Neuronal stem cell (in vitro differentiated cells): ENCODE results near the gene FHIT.
A peak's percentile ranks its signal among the peaks of the same experiment; 100 is the strongest.
"Not testable (repeated sequence)": the region's sequence is repeated elsewhere in the genome, so short reads cannot be mapped to it uniquely, and the experiment has no call there.

ENCODE experiments used
- DNase-seq: peaks from one replicate; pipeline ENCODE4 v3.0.0-alpha.2; 2013; ENCODE audit warnings: low spot score
- H2AFZ ChIP-seq: one replicate; pipeline ENCODE4 v1.6.1; 2013; ENCODE audit warnings: mild to moderate bottlenecking, low read length, inconsistent platforms
- H2AK5ac ChIP-seq: 2 replicates; pipeline ENCODE4 v1.6.1; 2013; ENCODE audit warnings: low read depth, mild to moderate bottlenecking, inconsistent platforms, low read length, moderate library complexity, mixed read lengths
- H2BK120ac ChIP-seq: 2 replicates; pipeline ENCODE4 v1.6.1; 2013; ENCODE audit warnings: low read depth, mild to moderate bottlenecking, inconsistent platforms, low read length, moderate library complexity, mixed read lengths
- H2BK12ac ChIP-seq: one replicate; pipeline ENCODE4 v1.6.1; 2013; ENCODE audit warnings: low read length, inconsistent platforms
- H2BK15ac ChIP-seq: 2 replicates; pipeline ENCODE4 v1.6.1; 2013; ENCODE audit warnings: mild to moderate bottlenecking, low read length, inconsistent platforms, mixed read lengths
- H2BK5ac ChIP-seq: one replicate; pipeline ENCODE4 v1.6.1; 2013; ENCODE audit warnings: inconsistent platforms, mild to moderate bottlenecking, low read length, moderate library complexity
- H3K14ac ChIP-seq: one replicate; pipeline ENCODE4 v1.6.1; 2013; ENCODE audit warnings: low read length, inconsistent platforms
- H3K18ac ChIP-seq: 2 replicates; pipeline ENCODE4 v1.6.1; 2013; ENCODE audit warnings: low read length, inconsistent platforms
- H3K23ac ChIP-seq: 2 replicates; pipeline ENCODE4 v1.6.1; 2013; ENCODE audit warnings: low read depth, mild to moderate bottlenecking, mixed read lengths, low read length, inconsistent platforms; ENCODE audit not compliant: poor library complexity
- H3K27ac ChIP-seq: replicated peaks from 3 replicates; pipeline ENCODE4 v1.5.1; 2013; ENCODE audit warnings: low read length, inconsistent platforms
- H3K27me3 ChIP-seq, 3 experiments: 2 replicates each; pipeline ENCODE4 v1.6.1; 2013; ENCODE audit warnings: low read length in 3 of 3, mild to moderate bottlenecking in 2 of 3, inconsistent platforms in 1 of 3, low read depth in 1 of 3, mixed read lengths in 1 of 3, moderate library complexity in 1 of 3; ENCODE audit not compliant: control insufficient read depth in 3 of 3, insufficient read depth in 3 of 3
- H3K36me3 ChIP-seq, 2 donors: replicated peaks in 1 of 2; 2 replicates each; pipeline ENCODE4 v1.6.1; 2013; ENCODE audit warnings: low read length in 2 of 2; ENCODE audit not compliant: control insufficient read depth in 2 of 2, insufficient read depth in 2 of 2
- H3K4ac ChIP-seq: 2 replicates; pipeline ENCODE4 v1.6.1; 2013; ENCODE audit warnings: inconsistent platforms, mild to moderate bottlenecking, low read length, moderate library complexity
- H3K4me1 ChIP-seq, 2 donors: 1 replicate in 1 of 2; 2 replicates in 1 of 2; pipeline ENCODE4 v1.6.1; 2013; ENCODE audit warnings: low read length in 2 of 2, low read depth in 1 of 2; ENCODE audit not compliant: control insufficient read depth in 2 of 2, insufficient read depth in 1 of 2
- H3K4me2 ChIP-seq: one replicate; pipeline ENCODE4 v1.6.1; 2013; ENCODE audit warnings: mild to moderate bottlenecking, low read length, inconsistent platforms; ENCODE audit not compliant: insufficient read depth, poor library complexity, severe bottlenecking
- H3K4me3 ChIP-seq, 2 donors: 2 replicates each; pipeline ENCODE4 v1.5.1; 2013; ENCODE audit warnings: low read length in 2 of 2, mild to moderate bottlenecking in 2 of 2, inconsistent platforms in 1 of 2, moderate library complexity in 1 of 2
- H3K79me1 ChIP-seq: one replicate; pipeline ENCODE4 v1.6.1; 2013; ENCODE audit warnings: low read depth, mild to moderate bottlenecking, inconsistent platforms, low read length, moderate library complexity
- H3K9ac ChIP-seq: one replicate; pipeline ENCODE4 v1.6.1; 2013; ENCODE audit warnings: mild to moderate bottlenecking, low read depth, low read length, inconsistent platforms; ENCODE audit not compliant: poor library complexity
- H3K9me3 ChIP-seq, 2 donors: replicated peaks in 1 of 2; 2 replicates each; pipeline versions ENCODE3 to v1.6.1; 2013; ENCODE audit warnings: low read length in 2 of 2, mild to moderate bottlenecking in 2 of 2, inconsistent platforms in 1 of 2, low read depth in 1 of 2, mixed read lengths in 1 of 2, moderate library complexity in 1 of 2; ENCODE audit not compliant: control insufficient read depth in 2 of 2, insufficient read depth in 1 of 2
- H4K8ac ChIP-seq: one replicate; pipeline ENCODE4 v1.6.1; 2013; ENCODE audit warnings: low read depth, mild to moderate bottlenecking, inconsistent platforms, low read length, moderate library complexity
- H4K91ac ChIP-seq: one replicate; pipeline ENCODE4 v1.6.1; 2013; ENCODE audit warnings: low read length, low read depth, mild to moderate bottlenecking, inconsistent platforms; ENCODE audit not compliant: poor library complexity
- WGBS, 2 donors: extraction: QIAGEN DNeasy Blood & Tissue Kit; methylation state at CpG; one replicate each; pipeline ENCODE4 v1.1.7; 2013; ENCODE audit warnings: missing lambda C conversion rate in 2 of 2, mixed read lengths in 1 of 2; ENCODE audit not compliant: insufficient read length in 2 of 2, insufficient replicate concordance in 1 of 2; ENCODE audit errors: extremely low coverage in 2 of 2; 5-methylcytosine and 5-hydroxymethylcytosine counted together

FHIT gene

GRCh38 chr3:61017028-61017427 is 234.2 kb downstream of the FHIT start:
- H3K4me1 ChIP-seq, result not testable (repeated sequence)

GRCh38 chr3:61015859-61016258 is 235.4 kb downstream of the FHIT start:
- H2AFZ ChIP-seq, result peak overlapping the region; percentile 3
- H3K4me1 ChIP-seq, result peaks cover 0 to 10% of the 10 kb centered on the region in 2 donors
- H2AK5ac ChIP-seq, result no peak overlapping the region
- H2BK15ac ChIP-seq, result no peak overlapping the region
- H3K23ac ChIP-seq, result no peak overlapping the region
- H2BK12ac ChIP-seq, result no peak overlapping the region
- no peak overlapping the region for H3K27ac ChIP-seq
- no peaks in the 10 kb centered on the region for H3K27me3 ChIP-seq
- H2BK120ac ChIP-seq, result no peak overlapping the region
- no peak overlapping the region for H3K9ac ChIP-seq
- H3K4ac ChIP-seq, result no peak overlapping the region
- H3K4me2 ChIP-seq, result no peak overlapping the region
- no peak overlapping the region for H4K91ac ChIP-seq
- no peak overlapping the region for H4K8ac ChIP-seq
- no peak overlapping the region for H3K18ac ChIP-seq
- H3K4me3 ChIP-seq, result no peak overlapping the region
- no peaks in the 10 kb centered on the region for H3K36me3 ChIP-seq
- WGBS, 2 donors, result no CpG with 5 or more reads among the region's 1 CpG
- no peak overlapping the region for H3K14ac ChIP-seq
- no peak overlapping the region for H2BK5ac ChIP-seq
- no peaks in the 10 kb centered on the region for H3K9me3 ChIP-seq
- DNase-seq, result no peak
- no peaks in the 10 kb centered on the region for H3K79me1 ChIP-seq

More at GRCh38 chr3:61017028-61017427, 234.2 kb downstream of the FHIT start:
- not testable (repeated sequence) for H3K9ac ChIP-seq, H2BK5ac ChIP-seq, H2BK12ac ChIP-seq, H3K27me3 ChIP-seq, H3K4me3 ChIP-seq, H3K9me3 ChIP-seq, H2AFZ ChIP-seq, H3K79me1 ChIP-seq, H3K27ac ChIP-seq, H3K36me3 ChIP-seq, DNase-seq, H4K91ac ChIP-seq, H2AK5ac ChIP-seq, H3K4ac ChIP-seq, H4K8ac ChIP-seq, H3K18ac ChIP-seq, H2BK120ac ChIP-seq, H2BK15ac ChIP-seq, H3K4me2 ChIP-seq, H3K23ac ChIP-seq, H3K14ac ChIP-seq
- WGBS, 2 donors, result no CpG with 5 or more reads among the region's 6 CpGs

DNA sequence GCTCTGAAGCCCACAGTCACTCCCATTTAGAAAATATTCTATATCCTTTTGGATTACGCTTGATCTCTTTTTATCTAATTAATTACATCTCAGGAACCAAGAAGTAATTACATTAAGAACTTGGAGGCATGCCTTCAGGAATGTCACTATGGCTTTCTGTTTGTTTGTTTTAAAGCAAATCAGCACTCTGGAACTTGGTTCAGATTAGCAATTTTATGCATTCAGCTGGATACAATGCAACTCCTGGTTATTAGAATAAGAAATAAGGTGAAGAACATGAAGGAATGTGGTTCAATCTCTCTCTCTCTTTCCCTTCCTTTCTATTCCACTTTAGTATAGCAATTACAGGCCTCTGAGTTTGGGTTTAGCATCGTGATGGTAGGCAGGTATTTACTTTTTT is 235.8 kb downstream of the FHIT start:
- no peaks in the 10 kb centered on the region for H3K27me3 ChIP-seq
- H3K36me3 ChIP-seq, result no peaks in the 10 kb centered on the region
- H2BK15ac ChIP-seq, result no peak overlapping the region
- no peak overlapping the region for H3K4ac ChIP-seq
- no peak overlapping the region for H3K4me3 ChIP-seq
- no peak overlapping the region for H3K23ac ChIP-seq
- no peak overlapping the region for H4K91ac ChIP-seq
- no peak overlapping the region for H3K18ac ChIP-seq
- no peak overlapping the region for H3K9ac ChIP-seq
- no peaks in the 10 kb centered on the region for H3K9me3 ChIP-seq
- no peak overlapping the region for H2BK5ac ChIP-seq
- H3K27ac ChIP-seq, result no peak overlapping the region
- H3K4me2 ChIP-seq, result no peak overlapping the region
- no peak overlapping the region for H4K8ac ChIP-seq
- H2BK12ac ChIP-seq, result no peak overlapping the region
- H2AFZ ChIP-seq, result peak overlapping the region; percentile 3
- no CpG with 5 or more reads among the region's 2 CpGs for WGBS, 2 donors
- H3K79me1 ChIP-seq, result no peaks in the 10 kb centered on the region
- H2AK5ac ChIP-seq, result no peak overlapping the region
- no peak overlapping the region for H3K14ac ChIP-seq
- no peak overlapping the region for H2BK120ac ChIP-seq
- DNase-seq, result no peak
- peaks cover 0 to 10% of the 10 kb centered on the region in 2 donors for H3K4me1 ChIP-seq

GRCh38 chr3:61008998-61009380 is 242.3 kb downstream of the FHIT start:
- Histone ChIP-seq H3K27me3 (no peaks in the 10 kb centered on the region), H3K18ac (no peak overlapping the region), H3K27ac (no peak overlapping the region), H3K79me1 (no peaks in the 10 kb centered on the region), H3K36me3 (no peaks in the 10 kb centered on the region), H3K14ac (no peak overlapping the region), H3K9ac (no peak overlapping the region), H2BK15ac (no peak overlapping the region), H2BK12ac (no peak overlapping the region), H2AFZ (peak overlapping the region; percentile 68), H3K9me3 (no peaks in the 10 kb centered on the region), H3K4me1 (peaks cover 7 to 20% of the 10 kb centered on the region in 2 donors), H4K8ac (no peak overlapping the region), H2AK5ac (no peak overlapping the region), H3K4me2 (no peak overlapping the region), H3K23ac (no peak overlapping the region), H2BK5ac (no peak overlapping the region), H3K4me3 (no peak overlapping the region), H2BK120ac (no peak overlapping the region), H3K4ac (no peak overlapping the region), H4K91ac (no peak overlapping the region)
- no CpG with 5 or more reads among the region's 5 CpGs for WGBS, 2 donors
- peak; percentile 17 for DNase-seq
